Astrocyte of the cerebellum (primary cell): ENCODE results near the gene HCN2.

Experiments used
- DNase-seq: peaks from one replicate; pipeline ENCODE4 v3.0.0-alpha.2; 2011; ENCODE audit warnings: low read depth
- H3K4me3 ChIP-seq: 2 replicates; pipeline ENCODE4 v1.5.1; 2011; ENCODE audit warnings: mild to moderate bottlenecking, low read depth, low read length, moderate library complexity
- in situ Hi-C: cut with HindIII; loops from 2 replicates; pipeline ENCODE4 v1.10.0; 2017; ENCODE audit warnings: low sequenced_read_pairs
- TF ChIP-seq, protein P1 (sequence below): IDR thresholded peaks from 2 replicates; pipeline ENCODE4 v1.5.1; 2012; ENCODE audit warnings: low read length, low read depth, moderate library complexity, mild to moderate bottlenecking; ENCODE audit errors: missing control alignments

The HCN2 gene

GRCh38 chr19:592101-592500, 2.4 kb downstream of the HCN2 start:
- TF ChIP-seq, protein P1, sequence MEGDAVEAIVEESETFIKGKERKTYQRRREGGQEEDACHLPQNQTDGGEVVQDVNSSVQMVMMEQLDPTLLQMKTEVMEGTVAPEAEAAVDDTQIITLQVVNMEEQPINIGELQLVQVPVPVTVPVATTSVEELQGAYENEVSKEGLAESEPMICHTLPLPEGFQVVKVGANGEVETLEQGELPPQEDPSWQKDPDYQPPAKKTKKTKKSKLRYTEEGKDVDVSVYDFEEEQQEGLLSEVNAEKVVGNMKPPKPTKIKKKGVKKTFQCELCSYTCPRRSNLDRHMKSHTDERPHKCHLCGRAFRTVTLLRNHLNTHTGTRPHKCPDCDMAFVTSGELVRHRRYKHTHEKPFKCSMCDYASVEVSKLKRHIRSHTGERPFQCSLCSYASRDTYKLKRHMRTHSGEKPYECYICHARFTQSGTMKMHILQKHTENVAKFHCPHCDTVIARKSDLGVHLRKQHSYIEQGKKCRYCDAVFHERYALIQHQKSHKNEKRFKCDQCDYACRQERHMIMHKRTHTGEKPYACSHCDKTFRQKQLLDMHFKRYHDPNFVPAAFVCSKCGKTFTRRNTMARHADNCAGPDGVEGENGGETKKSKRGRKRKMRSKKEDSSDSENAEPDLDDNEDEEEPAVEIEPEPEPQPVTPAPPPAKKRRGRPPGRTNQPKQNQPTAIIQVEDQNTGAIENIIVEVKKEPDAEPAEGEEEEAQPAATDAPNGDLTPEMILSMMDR = no peak
- no peak for DNase-seq
- no peak overlapping the region for H3K4me3 ChIP-seq
- in situ Hi-C loops = no loop called here

GRCh38 chr19:593055-593454, 3.4 kb downstream of the HCN2 start:
- in situ Hi-C loops = no loop called here
- no peak for DNase-seq
- H3K4me3 ChIP-seq = no peak overlapping the region
- TF ChIP-seq, protein P1 = no peak

DNA sequence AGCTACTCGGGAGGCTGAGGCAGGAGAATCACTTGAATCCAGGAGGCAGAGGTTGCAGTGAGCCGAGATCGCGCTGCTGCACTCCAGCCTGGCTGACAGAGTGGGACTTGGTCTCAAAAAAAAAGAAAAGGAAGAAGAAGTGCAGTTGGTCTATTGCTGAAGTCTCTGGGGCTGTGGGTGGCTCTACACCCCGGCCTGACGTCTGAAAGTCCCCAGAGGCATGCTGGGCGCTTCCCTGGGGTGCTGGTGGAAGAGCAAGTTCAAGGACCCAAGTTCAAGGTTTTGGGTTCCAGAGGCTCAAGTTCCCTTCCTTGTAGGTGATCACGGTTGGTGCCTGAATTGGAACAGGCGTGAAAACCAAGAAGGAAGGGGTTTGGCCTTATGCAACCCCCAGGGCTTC, 3.8 kb downstream of the HCN2 start:
- DNase-seq = no peak
- TF ChIP-seq, protein P1 = no peak
- in situ Hi-C loops = no loop called here
- H3K4me3 ChIP-seq = no peak overlapping the region

DNA sequence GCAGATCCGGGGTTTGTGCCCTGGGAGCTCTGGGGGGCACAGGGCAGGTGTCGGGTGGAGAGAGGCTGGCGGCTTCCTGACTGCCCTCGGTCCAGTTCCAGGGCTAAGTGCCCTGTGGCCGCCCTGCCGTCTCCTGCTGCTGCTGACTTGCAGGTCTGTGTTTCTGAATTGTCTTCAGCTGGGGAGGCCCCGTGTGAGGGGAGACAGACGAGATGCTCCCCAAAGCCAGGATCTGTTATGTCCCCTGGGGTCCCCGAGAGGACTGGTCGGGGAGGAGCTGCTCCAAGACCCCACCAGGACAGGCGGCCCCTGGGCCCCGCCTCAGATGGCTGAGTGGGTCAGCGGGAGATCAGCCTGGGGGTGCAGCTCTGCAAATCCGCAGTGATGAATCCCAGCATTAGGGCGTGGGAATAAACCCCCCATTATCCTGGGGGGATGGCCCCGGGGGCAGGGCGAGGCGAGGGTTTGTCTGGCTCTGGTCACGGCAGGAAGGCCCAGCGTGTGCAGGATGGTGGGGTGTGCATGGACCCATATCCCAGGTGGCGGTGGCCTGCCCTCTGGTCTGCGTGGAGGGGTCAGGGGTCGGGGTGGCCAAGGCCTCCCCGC, 4.7 kb downstream of the HCN2 start:
- H3K4me3 ChIP-seq = no peak overlapping the region
- in situ Hi-C loops = no loop called here
- no peak for DNase-seq
- TF ChIP-seq, protein P1 = no peak

DNA sequence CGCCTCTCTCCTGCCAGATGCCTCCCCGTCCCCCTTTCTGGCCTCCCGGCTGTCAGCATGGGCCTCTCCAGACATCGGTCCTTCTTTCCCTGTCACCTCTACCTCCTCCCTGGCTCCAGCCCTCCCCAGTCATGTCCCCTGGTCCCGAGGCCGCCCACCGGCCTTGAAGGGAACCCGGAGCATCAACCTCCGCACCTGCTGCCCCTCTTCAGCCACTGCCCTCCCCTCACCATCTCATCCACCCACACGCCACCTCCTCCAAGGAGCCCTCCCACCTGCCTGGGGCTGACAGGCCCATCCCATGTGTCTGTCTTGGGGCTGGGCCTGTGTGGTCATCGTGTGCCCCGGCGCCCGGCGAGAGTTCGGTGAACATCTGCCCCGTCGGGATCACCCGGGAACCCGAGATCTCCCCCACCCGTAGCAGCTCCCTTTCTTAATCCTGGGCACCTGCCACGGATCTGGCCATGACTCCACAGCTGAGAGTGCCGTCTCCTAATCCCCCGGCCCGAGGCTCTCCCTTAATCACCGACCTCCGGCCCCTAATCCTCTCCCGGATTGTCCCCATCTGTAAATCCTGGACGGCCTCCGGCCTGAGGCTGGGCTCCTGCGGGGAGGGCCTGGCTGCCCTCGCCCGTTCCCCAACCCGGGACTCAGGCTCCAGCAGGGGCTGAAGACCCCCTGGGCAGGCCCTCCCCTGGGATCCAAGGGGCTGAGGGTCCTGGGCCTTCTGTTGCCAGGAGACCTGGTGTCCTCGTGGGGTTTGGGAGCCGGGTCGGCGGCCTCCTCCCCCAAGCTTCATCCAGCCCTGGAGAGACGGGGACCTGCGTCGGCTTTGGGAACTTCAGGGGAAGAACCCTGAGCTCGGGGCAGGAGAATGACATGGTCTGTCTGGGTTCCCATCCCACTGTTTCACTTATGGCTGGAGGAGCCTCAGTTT, 5.9 kb downstream of the HCN2 start:
- in situ Hi-C loops = no loop called here
- TF ChIP-seq, protein P1 = no peak
- no peak overlapping the region for H3K4me3 ChIP-seq
- no peak for DNase-seq

DNA sequence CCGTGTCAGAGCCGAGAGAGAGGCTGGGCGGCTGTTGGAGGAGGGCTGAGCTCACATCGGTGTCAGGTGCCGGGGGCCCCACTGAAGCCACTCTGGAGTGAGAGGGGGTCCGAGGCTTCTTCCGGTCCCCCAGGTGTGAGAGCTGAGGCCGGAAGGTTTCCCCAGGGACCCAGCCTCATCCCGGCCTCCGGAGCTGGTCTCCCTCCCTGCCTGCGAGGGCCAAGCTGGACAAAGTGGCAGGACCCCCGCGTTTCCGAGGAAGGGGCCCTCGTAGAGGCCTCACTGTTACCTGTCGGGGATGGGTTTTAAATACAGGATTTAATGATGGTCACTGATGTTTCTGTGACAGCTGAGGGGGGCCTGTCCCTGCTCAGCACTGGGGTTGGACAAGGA, 6.6 kb downstream of the HCN2 start:
- DNase-seq = no peak
- H3K4me3 ChIP-seq = no peak overlapping the region
- TF ChIP-seq, protein P1 = no peak
- in situ Hi-C loops = no loop called here
